Activated CD8-positive, alpha-beta T cell treated with anti-CD3 and anti-CD28 coated beads, Interleukin-2, amount 10 ng/mL, durations not matched to agents 7 days and 5 days (primary cell): ENCODE results near the gene SIRPA. TPM values are rescaled to one million over a fixed set of nuclear protein-coding genes. Genes with fewer than 3 reads are reported as not detected.
"Not testable (repeated sequence)": the region's sequence is repeated elsewhere in the genome, so short reads cannot be mapped to it uniquely, and the experiment has no call there.

Source experiments
- ATAC-seq: fragments of 150-1000 bp; cut with Tn5 transposase; one replicate; pipeline ENCODE4 v1.10.0; 2021; ENCODE audit warnings: moderate library complexity
- CTCF ChIA-PET: fragments of 350-600 bp; sonication (Branson Sonifier 250); formaldehyde crosslinking; loops from one replicate; lab custom pipeline; 2021; ENCODE audit warnings: antibody characterized with exemption; lab: Charles Lee
- POLR2A ChIA-PET: fragments of 350-600 bp; sonication (Branson Sonifier 250); formaldehyde crosslinking; loops from one replicate; lab custom pipeline; 2021; ENCODE audit warnings: antibody characterized with exemption; lab: Charles Lee
- DNase-seq: peaks from one replicate; pipeline ENCODE4 v3.0.0-alpha.2; 2020
- H3K27ac Mint-ChIP-seq: one replicate; pipeline ENCODE4 v1.8.0; 2021; ENCODE audit warnings: mild to moderate bottlenecking, mixed read lengths
- H3K27me3 Mint-ChIP-seq: one replicate; pipeline ENCODE4 v1.8.0; 2021; ENCODE audit warnings: low read depth, mixed read lengths
- H3K36me3 Mint-ChIP-seq: one replicate; pipeline ENCODE4 v1.8.0; 2021; ENCODE audit warnings: low read depth, mixed read lengths
- H3K4me1 Mint-ChIP-seq: one replicate; pipeline ENCODE4 v1.8.0; 2021; ENCODE audit warnings: low read depth, mixed read lengths
- H3K4me3 Mint-ChIP-seq: one replicate; pipeline ENCODE4 v1.8.0; 2021; ENCODE audit warnings: mild to moderate bottlenecking, mixed read lengths
- H3K9me3 Mint-ChIP-seq: one replicate; pipeline ENCODE4 v1.8.0; 2022; ENCODE audit warnings: mixed read lengths; ENCODE audit not compliant: insufficient read depth
- total RNA-seq, 2 experiments: library from RNA; stranded (reverse); gene quantifications; one replicate each; pipeline ENCODE4 v1.2.3, GENCODE V29; 2021

The SIRPA gene
- total RNA-seq, 2 experiments from 2014 or later: not detected

DNA sequence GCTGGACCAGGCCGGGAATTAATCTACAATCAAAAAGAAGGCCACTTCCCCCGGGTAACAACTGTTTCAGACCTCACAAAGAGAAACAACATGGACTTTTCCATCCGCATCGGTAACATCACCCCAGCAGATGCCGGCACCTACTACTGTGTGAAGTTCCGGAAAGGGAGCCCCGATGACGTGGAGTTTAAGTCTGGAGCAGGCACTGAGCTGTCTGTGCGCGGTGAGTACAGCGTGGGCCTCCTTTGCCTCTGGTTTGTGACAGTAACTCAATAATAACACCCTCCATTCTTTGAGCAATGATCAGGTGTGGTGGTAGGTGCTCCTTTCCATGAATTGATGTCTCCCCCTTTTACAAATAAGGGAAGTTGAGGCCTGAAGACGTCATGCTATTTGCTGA, 20.0 kb downstream of the SIRPA start:
- H3K27me3 Mint-ChIP-seq, H3K4me3 Mint-ChIP-seq, DNase-seq, CTCF ChIA-PET, POLR2A ChIA-PET, H3K4me1 Mint-ChIP-seq, ATAC-seq, H3K36me3 Mint-ChIP-seq, H3K9me3 Mint-ChIP-seq, H3K27ac Mint-ChIP-seq: not testable (repeated sequence)

- CTCF ChIA-PET: no interaction called here
- Mint-ChIP-seq H3K4me3 (no peak overlapping the region), H3K36me3 (no peaks in the 10 kb centered on the region), H3K27me3 (no peaks in the 10 kb centered on the region), H3K9me3 (no peaks in the 10 kb centered on the region), H3K4me1 (no peaks in the 10 kb centered on the region), H3K27ac (no peak overlapping the region)
- ATAC-seq (no peak), DNase-seq (no peak)
- POLR2A ChIA-PET: no interaction called here
Observed at GRCh38 chr20:1915725-1916124, 20.5 kb downstream of the SIRPA start.

DNA sequence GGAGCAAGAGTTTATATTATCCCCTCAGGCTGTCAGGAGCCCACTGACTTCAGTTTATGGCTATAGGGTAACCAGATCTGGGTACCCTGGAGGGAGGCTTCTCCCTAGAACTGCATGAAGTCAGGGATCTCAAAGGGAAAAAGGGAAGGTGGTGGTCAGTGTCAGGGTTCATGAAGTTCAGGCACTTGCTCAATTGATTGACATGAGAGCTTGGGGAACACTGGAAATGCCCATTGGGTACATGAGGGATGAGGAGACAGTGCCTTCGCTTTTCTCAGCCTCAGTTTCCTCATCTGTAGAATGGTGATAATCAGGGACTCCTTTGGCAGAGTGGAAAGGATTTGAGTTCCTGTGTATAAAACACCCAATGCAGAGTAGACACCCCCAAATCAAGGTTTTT, 22.6 kb downstream of the SIRPA start:
- no peaks in the 10 kb centered on the region for H3K4me1 Mint-ChIP-seq
- ATAC-seq (no peak), DNase-seq (no peak)
- H3K27me3 Mint-ChIP-seq: no peaks in the 10 kb centered on the region
- no peaks in the 10 kb centered on the region for H3K36me3 Mint-ChIP-seq
- H3K9me3 Mint-ChIP-seq: no peaks in the 10 kb centered on the region
- CTCF ChIA-PET: no interaction called here
- H3K4me3 Mint-ChIP-seq: no peak overlapping the region
- no peak overlapping the region for H3K27ac Mint-ChIP-seq
- POLR2A ChIA-PET: no interaction called here

GRCh38 chr20:1918491-1919165, 23.4 kb downstream of the SIRPA start:
- H3K9me3 Mint-ChIP-seq: no peaks in the 10 kb centered on the region
- ChIA-PET CTCF (no interaction called here), POLR2A (no interaction called here)
- DNase-seq (no peak), ATAC-seq (no peak)
- H3K4me3 Mint-ChIP-seq: no peak overlapping the region
- no peaks in the 10 kb centered on the region for H3K4me1 Mint-ChIP-seq
- H3K36me3 Mint-ChIP-seq: no peaks in the 10 kb centered on the region
- H3K27me3 Mint-ChIP-seq: no peaks in the 10 kb centered on the region
- H3K27ac Mint-ChIP-seq: no peak overlapping the region

DNA sequence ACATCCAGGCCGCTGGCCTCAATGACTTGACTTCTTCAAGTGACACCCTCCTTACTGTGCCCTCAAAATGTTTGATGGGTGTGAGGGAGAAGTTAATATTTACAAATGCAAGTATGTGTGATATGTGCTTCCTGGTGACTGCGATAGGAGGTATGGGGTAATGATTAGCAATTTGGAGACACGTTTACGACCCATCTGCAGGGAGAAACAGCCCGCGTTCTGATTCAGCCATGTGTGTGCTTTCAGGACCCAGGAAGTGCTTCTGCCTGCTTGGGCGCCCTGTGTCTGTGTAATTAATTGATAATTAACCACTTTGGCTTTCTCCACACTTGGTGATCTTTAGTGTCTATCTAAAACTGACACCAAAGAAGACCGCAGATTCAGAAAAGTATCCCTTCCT, 25.0 kb downstream of the SIRPA start:
- ChIA-PET POLR2A (no interaction called here), CTCF (no interaction called here)
- H3K27me3 Mint-ChIP-seq: no peaks in the 10 kb centered on the region
- no peak for ATAC-seq
- no peak overlapping the region for H3K4me3 Mint-ChIP-seq
- no peaks in the 10 kb centered on the region for H3K9me3 Mint-ChIP-seq
- H3K4me1 Mint-ChIP-seq: no peaks in the 10 kb centered on the region
- no peak for DNase-seq
- H3K36me3 Mint-ChIP-seq: no peaks in the 10 kb centered on the region
- H3K27ac Mint-ChIP-seq: no peak overlapping the region

DNA sequence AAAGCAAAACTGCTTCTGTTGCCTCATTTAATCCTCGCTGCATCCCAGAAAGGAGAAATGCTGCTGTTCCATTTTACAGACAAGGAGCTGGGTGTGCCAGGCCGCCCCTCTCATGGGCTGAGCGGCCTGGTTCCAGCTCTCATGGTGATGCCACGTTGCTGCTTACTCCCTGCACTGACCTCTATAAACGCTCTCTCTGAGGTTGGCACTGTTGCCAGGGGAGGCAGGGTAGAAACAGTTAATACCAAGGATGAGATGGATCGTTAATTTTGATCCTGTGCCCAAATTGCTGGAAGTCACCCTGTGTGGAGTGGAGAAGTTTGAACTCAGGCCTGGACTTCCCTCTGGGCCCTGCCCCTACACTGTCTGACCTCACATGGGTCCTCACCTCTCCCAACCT, 25.6 kb downstream of the SIRPA start:
- no peak for DNase-seq
- ChIA-PET POLR2A (no interaction called here), CTCF (no interaction called here)
- no peak for ATAC-seq
- H3K27ac Mint-ChIP-seq: no peak overlapping the region
- H3K4me1 Mint-ChIP-seq: no peaks in the 10 kb centered on the region
- H3K9me3 Mint-ChIP-seq: no peaks in the 10 kb centered on the region
- H3K4me3 Mint-ChIP-seq: no peak overlapping the region
- H3K36me3 Mint-ChIP-seq: no peaks in the 10 kb centered on the region
- H3K27me3 Mint-ChIP-seq: no peaks in the 10 kb centered on the region

GRCh38 chr20:1921985-1922384, 26.8 kb downstream of the SIRPA start:
- H3K27me3 Mint-ChIP-seq, H3K36me3 Mint-ChIP-seq, H3K4me1 Mint-ChIP-seq, ATAC-seq, CTCF ChIA-PET, H3K9me3 Mint-ChIP-seq, H3K27ac Mint-ChIP-seq, DNase-seq, H3K4me3 Mint-ChIP-seq, POLR2A ChIA-PET: not testable (repeated sequence)

DNA sequence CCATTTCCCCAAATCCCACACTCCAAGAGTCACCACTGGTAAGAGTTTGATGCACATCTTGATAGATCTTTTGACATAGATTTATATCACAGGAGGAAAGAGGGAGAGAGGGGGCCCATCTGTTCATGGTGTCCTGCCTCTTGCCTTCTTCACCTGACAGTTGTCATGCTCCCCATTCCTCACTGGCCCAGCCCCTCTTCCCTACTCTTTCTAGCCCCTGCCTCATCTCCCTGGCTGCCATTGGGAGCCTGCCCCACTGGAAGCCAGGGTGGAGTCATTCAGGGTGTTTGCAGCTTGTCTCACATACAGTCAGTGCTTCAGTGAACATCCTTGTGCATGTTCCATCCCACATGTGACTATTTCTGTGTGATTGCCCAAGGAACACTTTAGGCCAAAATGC, 27.6 kb downstream of the SIRPA start:
- ChIA-PET POLR2A (no interaction called here), CTCF (no interaction called here)
- H3K4me3 Mint-ChIP-seq: no peak overlapping the region
- H3K9me3 Mint-ChIP-seq: no peaks in the 10 kb centered on the region
- no peak overlapping the region for H3K27ac Mint-ChIP-seq
- ATAC-seq (no peak), DNase-seq (no peak)
- H3K27me3 Mint-ChIP-seq: no peaks in the 10 kb centered on the region
- no peaks in the 10 kb centered on the region for H3K4me1 Mint-ChIP-seq
- H3K36me3 Mint-ChIP-seq: no peaks in the 10 kb centered on the region

DNA sequence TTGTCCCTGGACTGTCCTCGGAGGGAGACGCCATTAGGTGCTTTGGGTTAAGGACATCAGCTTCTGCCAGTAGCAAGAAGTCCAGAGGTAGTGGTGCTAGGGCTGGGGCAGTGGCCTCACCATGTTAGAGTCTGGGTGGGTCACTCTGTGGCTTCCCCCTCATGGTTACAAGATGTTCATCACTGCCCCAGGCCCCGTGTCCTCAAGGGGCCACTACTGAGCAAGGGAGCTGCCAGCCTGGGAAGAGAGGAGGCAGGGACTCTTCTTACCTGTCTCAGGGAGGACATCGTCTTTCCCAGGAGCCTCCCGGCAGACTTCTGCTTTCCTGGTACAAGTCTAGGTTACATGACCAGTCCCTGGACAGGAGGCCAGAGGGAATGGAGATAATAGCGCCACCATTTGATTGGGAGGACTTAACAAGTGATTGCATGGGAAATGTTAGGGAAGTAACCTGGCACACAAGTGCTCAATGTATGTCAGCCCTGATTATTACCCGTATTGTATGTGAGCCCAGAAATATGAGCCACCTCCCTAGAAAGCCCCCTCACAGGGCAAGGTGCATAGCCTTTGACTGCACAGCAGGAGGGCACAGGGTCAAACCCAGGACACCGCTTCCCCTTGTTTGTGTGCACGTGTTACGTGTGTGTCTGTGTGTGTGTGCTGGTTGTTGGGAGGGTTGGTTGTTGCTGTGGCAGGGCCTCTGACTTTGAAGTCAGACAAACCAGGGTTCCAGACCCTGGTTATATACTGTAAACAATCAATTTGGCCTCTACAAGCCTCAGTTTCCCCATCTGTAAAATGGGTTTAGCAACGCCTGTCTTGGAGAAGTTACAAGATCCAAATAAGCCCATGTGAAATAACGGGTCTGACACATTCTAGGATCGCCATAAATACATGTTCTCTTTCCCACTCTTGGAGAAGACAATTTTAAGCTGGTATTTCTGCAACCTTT, 30.0 kb downstream of the SIRPA start:
- no peak overlapping the region for H3K4me3 Mint-ChIP-seq
- no peaks in the 10 kb centered on the region for H3K4me1 Mint-ChIP-seq
- no peaks in the 10 kb centered on the region for H3K9me3 Mint-ChIP-seq
- H3K36me3 Mint-ChIP-seq: no peaks in the 10 kb centered on the region
- CTCF ChIA-PET: no interaction called here
- H3K27me3 Mint-ChIP-seq: peaks cover 4% of the 10 kb centered on the region
- POLR2A ChIA-PET: no interaction called here
- DNase-seq (no peak), ATAC-seq (no peak)
- no peak overlapping the region for H3K27ac Mint-ChIP-seq

DNA sequence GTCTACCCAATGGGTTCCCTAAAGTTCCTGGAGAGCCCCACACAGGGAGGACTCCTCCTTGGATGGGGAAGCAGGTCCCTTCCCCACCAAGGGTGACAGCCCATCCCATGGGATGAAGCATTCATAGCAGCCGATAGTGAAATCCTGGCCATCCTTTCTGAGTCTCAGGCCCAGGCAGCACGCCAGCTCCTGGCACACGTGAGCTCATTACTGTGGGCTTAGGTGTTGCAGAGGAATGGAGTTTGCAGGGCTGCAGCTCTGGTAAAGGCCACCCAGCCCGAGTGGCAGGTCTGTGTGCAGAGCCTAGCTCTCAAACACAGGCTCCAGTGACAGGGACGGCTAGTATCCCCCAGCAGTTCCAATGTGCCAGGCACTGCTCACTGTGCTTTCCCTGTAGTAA, 31.0 kb downstream of the SIRPA start:
- ChIA-PET CTCF (no interaction called here), POLR2A (no interaction called here)
- ATAC-seq (no peak), DNase-seq (no peak)
- peaks cover 4% of the 10 kb centered on the region for H3K27me3 Mint-ChIP-seq
- H3K4me3 Mint-ChIP-seq: no peak overlapping the region
- H3K36me3 Mint-ChIP-seq: no peaks in the 10 kb centered on the region
- H3K4me1 Mint-ChIP-seq: no peaks in the 10 kb centered on the region
- no peaks in the 10 kb centered on the region for H3K9me3 Mint-ChIP-seq
- H3K27ac Mint-ChIP-seq: no peak overlapping the region

GRCh38 chr20:1927217-1927616, 32.0 kb downstream of the SIRPA start:
- no peak overlapping the region for H3K27ac Mint-ChIP-seq
- ATAC-seq (no peak), DNase-seq (no peak)
- ChIA-PET CTCF (no interaction called here), POLR2A (no interaction called here)
- H3K4me3 Mint-ChIP-seq: no peak overlapping the region
- H3K9me3 Mint-ChIP-seq: no peaks in the 10 kb centered on the region
- no peaks in the 10 kb centered on the region for H3K4me1 Mint-ChIP-seq
- no peaks in the 10 kb centered on the region for H3K36me3 Mint-ChIP-seq
- H3K27me3 Mint-ChIP-seq: peaks cover 5% of the 10 kb centered on the region

GRCh38 chr20:1928154-1928553, 32.9 kb downstream of the SIRPA start:
- Mint-ChIP-seq H3K27ac (no peak overlapping the region), H3K4me3 (no peak overlapping the region), H3K9me3 (no peaks in the 10 kb centered on the region), H3K36me3 (no peaks in the 10 kb centered on the region), H3K27me3 (peaks cover 9% of the 10 kb centered on the region), H3K4me1 (no peaks in the 10 kb centered on the region)
- ATAC-seq: no peak
- ChIA-PET POLR2A (no interaction called here), CTCF (no interaction called here)
- DNase-seq: no peak
